NCI-H187 treated with DMSO at 0.1 percent for 48 hours (cell line): ENCODE results near the gene ADGRL3.

Source experiments
- DNase-seq: peaks from one replicate; lab custom pipeline; 2025; lab: John Stamatoyannopoulos, UW

The ADGRL3 gene

DNA sequence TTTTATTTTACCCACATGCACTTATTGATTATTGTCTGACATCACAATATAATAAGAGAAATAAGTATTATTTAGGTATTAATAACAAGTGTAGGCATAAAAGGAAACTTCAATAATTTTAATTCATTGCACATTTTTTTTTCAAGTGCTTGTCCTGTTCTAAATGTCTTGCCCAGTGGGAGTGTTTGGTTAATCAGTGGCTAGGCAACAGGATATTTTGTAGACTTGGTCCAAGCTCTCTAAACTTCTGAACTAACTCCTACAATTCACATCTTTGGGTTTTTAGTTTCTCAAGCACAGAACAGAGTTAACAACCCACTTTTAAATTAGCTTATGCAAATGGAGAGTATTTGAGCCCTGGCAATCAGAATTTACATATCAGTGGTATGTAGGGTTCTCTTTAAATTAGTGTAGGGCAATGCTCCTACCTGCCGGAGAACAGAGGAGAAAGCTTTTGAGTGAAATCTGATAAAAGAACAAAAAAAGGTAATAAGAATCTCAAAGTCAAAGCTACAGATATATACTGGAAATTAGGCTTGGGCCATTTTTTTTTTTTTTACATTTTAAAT lies 353.5 kb downstream of the ADGRL3 start:
- no peak for DNase-seq

DNA sequence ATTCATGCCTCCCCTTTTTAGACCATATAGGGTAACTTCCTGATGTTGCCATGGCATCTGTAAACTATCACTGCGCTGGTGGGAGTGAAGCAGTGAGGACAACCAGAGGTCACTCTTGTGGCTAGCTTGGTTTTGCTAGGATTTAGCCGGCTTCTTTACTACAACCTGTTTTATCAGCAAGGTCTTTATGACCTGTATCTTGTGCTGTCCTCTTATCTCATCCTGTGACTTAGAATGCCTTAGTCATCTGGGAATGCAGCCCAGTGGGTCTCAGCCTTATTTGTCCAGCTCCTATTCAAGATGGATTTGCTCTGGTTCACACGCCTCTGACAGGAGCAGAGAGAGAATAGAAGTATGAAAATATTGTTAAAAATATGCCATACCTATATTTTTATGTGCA lies 355.7 kb downstream of the ADGRL3 start:
- no peak for DNase-seq

DNA sequence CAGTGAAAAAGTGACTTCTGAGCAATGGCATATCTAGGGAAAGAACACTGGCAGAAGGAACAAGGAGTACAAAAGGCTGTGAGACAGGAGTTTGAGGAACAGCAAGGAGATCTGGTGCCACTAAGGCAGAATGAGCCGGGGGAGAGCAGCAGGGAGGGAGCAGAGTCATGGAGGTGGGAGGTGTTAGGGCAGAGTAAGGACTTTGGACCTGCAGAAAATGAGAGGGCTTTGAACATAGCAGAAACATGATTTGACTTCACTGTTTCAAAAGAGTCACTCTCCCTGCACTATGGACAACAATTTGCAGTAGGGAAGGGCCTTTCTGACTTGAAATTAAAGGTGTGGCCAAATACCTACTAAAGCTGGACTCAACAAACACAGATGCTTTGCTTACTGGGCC lies 356.2 kb downstream of the ADGRL3 start:
- DNase-seq, result no peak

DNA sequence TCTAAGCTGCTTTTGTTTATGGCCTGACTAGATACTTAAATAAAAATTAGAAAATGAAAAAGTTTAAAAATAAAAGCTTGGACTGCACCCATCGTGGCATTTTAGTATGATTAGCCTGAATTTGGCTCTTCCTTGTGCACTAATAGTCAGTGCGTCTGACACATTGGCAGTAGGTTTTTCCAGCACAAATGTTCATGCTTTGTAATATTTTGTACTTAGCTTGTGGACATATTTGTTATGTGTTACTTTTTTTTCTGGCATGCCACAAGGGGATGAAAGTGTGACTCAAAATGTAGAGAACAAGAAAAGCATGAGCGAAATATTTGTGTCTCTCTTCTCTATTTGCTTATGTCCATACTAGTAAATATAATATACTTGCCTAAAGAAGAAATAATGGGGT lies 359.3 kb downstream of the ADGRL3 start:
- DNase-seq, result no peak

DNA sequence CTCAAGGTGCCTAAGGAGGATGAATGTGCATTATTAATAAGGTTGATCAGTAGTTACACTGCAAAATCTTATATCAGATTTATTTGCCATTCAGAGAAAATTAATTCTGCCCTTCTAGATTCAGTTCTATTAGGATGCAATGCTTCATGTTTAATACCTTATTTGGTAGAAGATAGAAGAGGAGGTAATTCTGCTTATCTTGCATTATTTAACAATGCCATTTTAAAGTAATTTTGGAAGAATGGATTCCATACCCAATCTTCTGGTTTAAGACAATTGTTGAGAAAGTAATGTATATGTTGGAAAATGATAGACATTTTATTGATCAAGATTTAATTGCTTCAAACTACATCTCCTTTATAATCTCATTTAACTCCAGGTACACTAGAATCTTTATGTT lies 360.9 kb downstream of the ADGRL3 start:
- no peak for DNase-seq

DNA sequence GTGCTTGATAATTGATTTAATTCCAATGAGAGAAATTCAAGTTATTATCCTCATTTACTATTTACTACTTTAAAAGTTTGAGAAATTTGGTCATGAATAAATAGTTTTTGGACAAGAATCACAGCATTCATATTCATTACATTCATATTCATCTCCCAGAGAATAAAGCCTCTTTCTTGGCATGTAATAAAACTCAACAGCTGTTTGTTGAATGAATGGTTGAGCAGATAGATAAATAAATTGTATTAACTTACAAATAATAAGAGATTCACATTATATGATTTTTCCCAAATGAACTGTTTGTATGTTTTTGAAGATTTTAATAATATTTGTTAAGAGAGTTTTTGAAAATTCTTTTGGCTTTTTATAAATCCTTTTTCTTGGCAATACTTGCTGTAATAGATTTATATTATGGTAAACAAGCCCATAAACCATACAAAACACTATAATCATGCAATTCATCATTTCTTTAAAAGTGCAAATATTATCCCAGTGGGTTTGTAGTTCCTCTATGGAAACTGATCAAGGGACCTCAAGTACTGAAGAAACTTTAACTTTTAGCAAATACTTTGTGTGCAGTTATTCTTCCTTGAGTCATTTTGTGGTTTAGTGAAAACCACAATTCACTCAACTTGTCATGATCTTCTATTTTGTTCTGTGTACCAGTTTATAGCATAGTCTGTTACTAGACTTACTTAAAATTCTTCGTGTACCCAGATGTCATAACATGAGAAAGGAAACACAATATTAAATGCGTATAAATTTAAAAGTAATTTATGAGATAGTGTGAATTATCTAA lies 371.8 kb downstream of the ADGRL3 start:
- DNase-seq, result no peak

DNA sequence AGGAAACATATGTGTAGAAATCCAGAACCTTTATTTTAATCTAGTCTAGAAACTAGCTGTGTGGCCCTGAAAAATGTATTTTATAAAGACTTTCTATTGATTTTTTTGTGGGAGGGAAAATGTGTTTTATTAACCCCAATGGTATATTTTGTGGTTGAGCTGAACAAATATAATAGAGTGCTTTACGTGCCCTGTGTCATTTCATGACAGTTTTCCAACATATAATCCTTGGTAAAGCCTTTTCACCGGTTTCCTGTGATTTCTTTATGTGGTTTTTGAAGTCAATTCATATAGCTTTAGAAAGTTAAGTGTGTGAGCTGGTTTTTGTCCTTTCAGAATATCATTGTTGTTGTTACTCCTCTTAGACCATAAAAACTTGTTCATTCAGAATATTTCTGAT lies 375.7 kb downstream of the ADGRL3 start:
- DNase-seq, result no peak

DNA sequence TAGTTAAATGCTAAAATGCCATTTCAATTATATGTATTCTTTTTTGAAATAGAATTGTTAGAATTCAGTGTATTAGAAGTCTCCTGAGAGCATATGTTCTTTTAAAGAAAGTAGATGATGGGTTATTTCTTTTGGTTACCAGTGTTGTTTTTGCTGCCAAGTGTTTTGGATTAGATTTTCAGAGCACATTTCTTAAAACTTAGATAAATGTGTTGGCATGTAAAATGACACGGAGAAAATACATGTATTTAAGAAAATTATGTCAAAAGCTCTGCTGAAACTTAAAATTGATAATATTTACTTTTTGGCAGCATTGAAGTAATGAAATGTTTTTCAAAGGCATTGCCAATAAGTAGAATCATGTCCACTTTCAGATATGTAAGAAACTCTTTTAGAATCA lies 379.7 kb downstream of the ADGRL3 start:
- no peak for DNase-seq

DNA sequence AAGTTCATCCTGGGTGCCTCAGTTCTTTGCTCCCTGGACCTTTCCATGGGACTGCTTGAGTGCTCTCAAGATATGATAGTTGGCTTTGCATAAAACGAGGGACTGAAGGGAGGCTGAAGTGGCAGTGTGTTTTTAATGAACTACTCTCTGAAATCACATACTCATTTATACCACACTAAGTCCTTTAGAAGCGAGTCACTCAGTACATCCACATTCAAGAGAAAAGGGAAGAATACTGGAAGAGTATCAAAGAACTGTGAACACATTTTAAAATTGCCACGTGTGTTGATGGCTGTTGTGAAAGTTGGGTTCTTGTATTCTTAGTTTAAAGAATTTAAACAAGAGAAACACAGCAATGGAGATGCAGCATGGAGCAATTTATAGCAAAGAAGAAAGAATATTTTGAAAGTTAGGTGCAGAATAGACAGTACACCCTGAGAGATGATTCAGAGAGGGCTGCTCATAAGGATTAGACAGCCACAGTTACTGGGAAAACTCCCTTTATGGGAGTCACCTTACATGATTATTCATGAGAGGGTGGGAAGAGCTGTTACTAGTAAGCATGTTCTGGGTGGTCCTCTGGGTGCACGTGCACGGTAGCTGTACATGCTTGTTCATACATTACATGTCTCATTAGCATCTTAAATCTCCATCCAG lies 380.7 kb downstream of the ADGRL3 start:
- no peak for DNase-seq

DNA sequence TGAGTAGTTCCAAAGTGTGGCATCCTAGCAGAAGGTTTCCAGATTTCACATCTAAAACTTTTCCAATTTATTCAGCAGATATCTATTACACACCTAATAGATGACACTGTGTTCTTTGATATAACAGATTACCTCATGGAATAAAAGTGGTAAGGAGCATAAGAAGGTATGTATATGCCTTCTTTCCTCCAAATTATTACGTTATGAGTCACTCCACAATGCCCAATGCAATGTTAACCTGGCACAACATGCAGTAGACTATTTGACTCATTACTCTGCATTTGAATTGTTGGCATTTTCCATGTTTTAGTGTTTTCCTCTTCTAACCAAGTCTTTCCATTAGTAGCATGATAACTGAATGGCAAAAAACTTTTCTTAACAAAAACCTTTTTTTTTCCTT lies 383.6 kb downstream of the ADGRL3 start:
- no peak for DNase-seq

DNA sequence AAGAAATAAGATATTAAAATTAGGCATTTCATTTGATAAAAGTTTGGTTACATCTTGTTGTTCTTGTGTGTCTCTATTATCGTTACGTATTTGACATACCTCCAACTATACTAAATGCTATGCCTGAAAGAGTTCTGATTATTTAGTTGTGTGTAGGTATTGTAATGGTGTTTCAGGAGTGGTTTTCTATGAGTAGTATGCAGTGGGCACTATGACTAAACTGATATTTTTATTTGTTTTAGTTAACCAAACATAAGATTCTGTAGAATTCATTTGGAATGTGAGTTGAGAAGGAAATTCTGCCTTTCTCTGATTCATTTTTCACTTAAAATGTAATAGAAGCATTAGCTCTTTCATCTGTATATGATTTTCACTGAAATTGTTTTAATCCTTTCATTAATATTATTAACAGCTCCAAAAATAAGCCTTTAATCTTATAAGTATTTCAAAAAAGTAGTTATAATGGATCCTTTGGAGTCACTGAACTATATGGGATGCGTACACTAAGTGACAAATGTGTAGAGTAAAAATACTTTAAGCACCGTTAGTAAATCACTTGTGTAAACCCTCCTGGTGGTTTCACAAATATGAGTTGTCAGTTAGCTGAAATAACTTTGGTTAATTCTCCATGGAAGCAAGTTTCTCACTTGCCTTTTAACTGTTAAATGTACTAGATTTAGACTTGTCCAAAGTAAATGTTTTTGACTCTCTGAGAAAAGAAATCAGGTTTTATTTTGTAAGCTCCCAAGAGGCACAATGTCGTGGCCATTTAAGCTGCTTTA lies 388.7 kb downstream of the ADGRL3 start:
- no peak for DNase-seq

DNA sequence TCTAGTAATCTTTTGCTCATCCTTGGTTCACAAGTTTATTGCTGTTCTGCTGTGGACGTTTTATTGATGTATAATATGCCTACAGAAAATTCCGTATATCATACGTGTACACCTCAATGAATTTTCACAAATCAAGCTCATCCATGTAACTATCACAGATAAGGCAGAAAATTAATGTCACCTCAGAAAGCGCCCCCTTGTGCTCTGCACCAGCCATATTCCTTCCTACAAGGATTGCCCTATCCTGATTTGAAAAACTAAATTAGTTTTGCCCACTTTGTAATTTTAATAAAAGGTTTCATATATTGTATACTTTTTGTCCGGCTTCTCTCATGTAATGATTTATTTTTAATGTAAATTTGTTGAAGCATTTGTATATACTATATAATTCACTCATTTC lies 390.8 kb downstream of the ADGRL3 start:
- DNase-seq, result no peak

DNA sequence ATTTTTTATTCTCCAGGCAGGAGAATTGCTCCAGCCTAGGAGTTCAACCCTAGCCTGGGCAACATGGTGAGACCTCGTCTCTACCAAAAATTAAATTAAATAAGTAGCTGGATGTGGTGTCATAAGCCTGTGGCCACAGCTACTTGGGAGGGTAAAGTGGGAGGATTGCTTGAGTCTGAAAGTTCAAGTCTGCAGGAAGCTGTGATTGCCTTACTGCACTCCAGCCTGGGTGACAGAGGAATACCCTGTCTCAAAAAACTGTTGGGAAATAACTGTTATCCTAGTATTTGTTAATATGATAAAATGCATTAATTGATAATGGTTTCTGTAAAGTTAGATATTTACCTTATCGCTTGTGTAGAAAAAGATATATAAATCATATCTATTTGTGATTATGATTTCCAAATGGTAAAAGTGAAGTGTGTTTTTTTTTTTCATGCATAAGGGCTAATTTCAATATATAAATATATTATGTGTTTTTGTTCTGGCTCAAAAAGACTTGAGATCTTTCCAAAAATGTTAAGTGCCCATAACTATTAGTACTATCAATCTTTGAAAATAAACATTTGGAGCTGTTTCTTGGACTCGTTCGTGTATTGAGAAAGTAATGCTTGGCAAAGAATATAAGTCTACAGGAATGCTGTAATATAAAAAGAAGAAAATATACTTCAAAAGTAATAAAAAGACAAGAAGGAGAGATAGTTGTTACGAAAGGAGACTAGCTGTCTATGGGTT lies 396.6 kb downstream of the ADGRL3 start:
- no peak for DNase-seq

DNA sequence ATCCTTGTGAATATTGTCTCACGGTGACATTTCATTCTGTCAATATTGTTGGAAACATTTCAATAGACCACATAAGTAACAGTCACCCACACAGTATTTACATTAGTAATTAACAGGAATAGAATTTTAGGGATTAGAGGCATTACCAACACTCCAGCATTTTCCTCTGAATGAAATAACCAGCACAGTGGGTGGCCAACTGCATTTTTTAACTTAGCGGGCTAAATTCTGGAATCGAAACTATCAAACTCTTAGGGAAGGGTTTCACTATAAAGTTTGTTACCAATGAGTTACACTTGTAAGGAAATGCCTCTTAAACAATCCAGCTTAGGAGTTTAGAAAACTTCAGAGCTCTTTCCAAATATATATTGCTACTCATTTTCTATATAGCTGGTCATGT lies 403.0 kb downstream of the ADGRL3 start:
- no peak for DNase-seq

DNA sequence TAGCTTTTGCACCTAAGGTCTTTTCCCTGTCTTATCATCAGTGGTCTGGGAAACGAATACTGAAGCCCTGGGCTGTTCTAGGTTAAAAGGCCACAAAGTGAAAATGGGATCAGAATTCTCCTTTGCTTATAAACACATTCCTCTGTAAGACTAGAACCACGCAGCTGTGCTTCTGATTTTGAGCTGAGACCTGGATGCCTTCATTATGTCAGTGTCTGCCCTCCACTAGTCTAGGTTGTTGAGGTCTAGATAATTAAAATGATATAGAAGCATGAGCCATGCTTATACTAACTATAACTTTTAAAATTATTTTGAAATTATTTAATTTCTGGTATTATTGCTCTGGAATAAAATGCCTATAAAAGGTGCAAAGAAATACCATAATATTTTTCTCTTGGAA lies 403.9 kb downstream of the ADGRL3 start:
- no peak for DNase-seq

DNA sequence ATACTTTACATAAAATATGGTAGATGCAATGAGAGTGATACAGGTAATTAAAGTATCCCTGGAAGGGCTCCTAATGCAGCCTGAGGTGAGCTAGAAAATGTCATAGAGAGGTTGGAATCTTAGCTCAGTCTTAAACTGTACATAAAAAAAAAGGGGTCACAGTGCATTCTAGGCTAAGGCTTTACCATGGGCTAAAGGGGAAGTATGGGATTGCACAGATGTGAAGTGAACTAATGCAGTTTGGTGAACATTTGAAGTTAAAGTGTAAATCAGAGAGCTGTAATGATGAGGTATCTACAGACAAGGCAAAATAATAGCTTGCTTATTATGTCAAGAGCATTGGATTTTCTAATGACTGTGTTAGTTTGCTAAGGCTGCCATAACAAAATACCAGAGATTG lies 405.9 kb downstream of the ADGRL3 start:
- no peak for DNase-seq

DNA sequence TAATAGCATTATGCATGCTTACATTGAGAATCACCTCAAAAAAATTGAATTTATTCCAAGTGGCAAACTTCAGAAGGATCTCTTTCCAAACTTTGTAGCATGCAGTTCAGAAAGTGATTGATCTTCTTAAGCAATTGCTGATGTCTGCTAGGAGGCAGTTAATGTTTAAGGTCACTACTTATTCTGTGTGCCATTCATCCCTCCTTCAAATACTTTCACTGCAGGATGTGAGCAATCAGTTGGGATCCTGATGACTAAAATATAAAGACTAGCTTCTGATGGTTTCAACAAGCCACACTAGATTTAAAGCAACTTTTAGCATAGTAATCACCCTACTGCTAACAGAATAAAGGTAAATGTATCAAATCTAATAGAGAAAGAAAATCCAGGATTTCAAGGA lies 414.1 kb downstream of the ADGRL3 start:
- DNase-seq, result no peak

DNA sequence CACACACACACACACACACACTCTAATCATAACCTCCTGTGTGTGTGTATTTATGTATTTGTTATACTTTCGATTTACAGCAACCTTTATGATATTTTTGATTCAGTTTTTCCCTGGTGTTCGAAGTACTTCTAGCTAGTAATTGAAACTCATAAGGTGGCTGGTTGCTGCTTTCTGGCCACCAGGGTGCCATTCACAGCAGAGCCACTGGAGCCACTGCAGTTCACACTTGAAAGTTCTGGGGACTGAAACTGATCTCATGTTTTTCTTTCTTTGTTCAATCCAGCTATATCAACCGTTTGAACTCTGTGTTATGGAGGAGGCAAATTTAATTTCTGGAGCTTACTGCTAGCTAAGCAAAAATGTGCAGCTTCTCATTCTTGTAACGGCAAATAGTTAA lies 419.4 kb downstream of the ADGRL3 start:
- no peak for DNase-seq

DNA sequence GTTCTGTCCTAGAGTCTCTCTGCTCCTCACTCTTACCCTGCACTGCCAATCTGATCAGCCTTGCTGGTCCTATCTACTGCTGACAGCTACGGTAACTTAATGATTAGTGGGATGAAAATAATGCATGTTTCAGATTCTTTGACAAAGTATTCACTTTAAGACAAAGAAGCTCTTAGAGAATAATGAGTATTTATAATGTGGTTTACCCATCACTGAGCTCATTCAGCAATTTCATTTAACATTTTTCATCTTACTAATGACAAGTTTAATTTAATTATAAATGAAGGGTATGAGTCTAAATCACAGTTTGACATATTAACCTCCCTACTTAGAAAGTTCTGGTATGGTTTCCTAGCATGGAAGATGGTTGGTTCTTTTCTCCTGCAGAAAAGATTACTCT lies 428.2 kb downstream of the ADGRL3 start:
- no peak for DNase-seq

DNA sequence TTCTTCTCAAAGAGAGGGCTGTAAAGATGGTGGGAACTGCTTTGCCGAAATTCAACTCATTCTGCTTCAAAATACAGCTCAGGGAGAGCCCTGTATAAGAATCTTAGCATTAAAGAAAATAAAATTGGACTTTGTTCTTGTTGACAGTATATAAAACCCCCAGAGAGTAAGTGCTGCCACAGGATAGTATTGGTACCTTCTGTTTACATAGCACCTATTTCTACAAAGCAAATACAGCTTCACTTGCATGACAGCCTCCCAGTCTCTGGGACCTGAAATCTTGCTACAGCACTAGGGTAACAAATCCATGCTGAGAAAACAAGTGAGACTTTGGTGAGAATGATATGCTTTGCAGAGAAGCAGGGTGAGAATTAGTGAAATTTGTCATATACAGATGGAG lies 428.6 kb downstream of the ADGRL3 start:
- no peak for DNase-seq

DNA sequence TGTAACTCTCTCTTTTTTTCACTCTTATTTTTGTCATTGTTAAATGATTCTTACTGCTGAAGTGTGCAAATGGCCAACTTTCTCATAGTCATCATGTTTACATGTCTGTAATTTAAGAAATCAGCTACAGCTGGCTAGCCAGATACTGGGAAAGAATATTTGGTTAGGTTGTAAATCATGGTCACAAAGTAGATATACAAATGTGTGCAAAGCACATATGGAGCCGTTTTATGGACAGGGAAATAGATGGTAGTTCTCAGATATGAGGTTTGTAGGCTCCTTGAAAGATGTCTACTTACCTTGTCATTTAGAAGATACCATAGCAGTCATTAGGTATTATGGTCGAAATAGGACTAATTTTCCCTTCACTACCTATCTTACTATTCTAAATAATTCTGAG lies 430.4 kb downstream of the ADGRL3 start:
- DNase-seq, result no peak

DNA sequence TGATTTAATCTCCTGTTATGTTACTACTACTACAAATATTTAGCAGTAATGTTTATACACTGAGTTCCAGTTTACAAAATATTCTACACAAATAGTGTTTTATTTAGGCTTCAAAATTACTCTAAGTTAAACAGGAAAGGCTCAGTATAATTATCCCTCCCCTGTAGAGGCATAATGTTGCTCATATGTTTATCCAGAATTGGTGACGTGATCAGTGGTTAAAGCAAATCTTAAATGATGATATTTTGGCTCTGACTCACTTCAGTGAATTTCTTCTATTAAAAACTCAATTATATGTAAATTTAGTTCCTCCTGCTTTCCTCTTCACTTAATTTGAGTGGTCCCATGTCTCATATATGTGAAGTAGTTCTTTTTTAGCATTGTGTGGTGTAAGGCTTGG lies 438.5 kb downstream of the ADGRL3 start:
- DNase-seq, result no peak
